ENCODE measurements around the gene SSB.

The SSB gene

DNA sequence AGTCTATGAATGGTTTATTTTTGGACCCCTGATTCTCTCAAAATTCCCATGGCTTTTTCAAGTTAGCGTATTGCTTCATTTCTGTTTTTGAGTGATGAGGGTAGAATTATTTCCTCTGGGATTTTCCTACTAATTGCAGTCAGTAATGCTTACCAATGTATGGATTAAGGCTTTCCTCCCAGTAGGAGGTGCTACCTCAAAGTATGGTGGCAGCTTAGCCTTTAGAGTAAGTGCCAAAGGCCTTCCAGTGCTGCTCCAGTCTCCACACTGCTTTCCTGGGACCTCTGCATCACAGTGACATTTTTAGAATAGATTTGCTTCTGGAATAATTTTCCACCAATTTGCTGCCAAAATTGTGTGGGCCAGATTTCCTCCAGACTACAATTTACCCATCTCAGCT is 16.2 kb upstream of the SSB start:
- TF ChIP-seq FOXA1 (IDR thresholded peaks at IDR 0.05) (no peak), ZNF384 (IDR thresholded peaks at IDR 0.05) (no peak), SP1 (IDR thresholded peaks at IDR 0.05) (no peak), TARDBP (IDR thresholded peaks at IDR 0.05) (no peak), ARNT (IDR thresholded peaks at IDR 0.05) (no peak), LEF1 (IDR thresholded peaks at IDR 0.05; ENCODE audit: borderline replicate concordance) (no peak), SUZ12 (IDR thresholded peaks at IDR 0.05) (no peak)
- TF ChIP-seq, protein P1, sequence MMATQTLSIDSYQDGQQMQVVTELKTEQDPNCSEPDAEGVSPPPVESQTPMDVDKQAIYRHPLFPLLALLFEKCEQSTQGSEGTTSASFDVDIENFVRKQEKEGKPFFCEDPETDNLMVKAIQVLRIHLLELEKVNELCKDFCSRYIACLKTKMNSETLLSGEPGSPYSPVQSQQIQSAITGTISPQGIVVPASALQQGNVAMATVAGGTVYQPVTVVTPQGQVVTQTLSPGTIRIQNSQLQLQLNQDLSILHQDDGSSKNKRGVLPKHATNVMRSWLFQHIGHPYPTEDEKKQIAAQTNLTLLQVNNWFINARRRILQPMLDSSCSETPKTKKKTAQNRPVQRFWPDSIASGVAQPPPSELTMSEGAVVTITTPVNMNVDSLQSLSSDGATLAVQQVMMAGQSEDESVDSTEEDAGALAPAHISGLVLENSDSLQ (IDR thresholded peaks at IDR 0.05) = no peak
- no peak for DNase-seq (ENCODE audit: extremely low spot score)
- POLR2A ChIA-PET = no interaction called here
- CTCF ChIA-PET = no interaction called here

DNA sequence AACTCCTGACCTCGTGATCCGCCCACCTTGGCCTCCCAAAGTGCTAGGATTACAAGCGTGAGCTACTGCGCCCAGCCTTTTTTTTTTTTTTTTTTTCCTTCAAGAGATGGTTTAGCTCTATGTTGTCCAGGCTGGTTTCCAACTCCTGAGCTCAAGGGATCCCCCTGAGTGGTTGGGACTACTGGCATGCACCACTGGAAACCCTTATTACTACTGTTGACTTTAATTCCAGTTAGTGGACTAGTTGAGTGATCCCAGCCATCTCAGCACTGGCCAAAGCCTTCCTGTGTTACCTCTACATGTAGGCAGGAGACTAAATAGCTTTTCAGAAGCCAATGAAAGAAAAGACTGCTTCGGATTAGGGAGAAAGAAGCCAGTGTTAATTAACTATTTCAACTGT is 8.1 kb upstream of the SSB start:
- TF ChIP-seq HDGF (IDR thresholded peaks at IDR 0.05; ENCODE audit: borderline replicate concordance) (no peak), FOXM1 (IDR thresholded peaks at IDR 0.05; ENCODE audit: borderline replicate concordance) (no peak), L3MBTL2 (conservative IDR thresholded peaks at IDR 0.05) (no peak), ELF4 (IDR thresholded peaks at IDR 0.05) (no peak), FOXK2 (IDR thresholded peaks at IDR 0.05) (no peak)
- TF ChIP-seq, protein P1 (IDR thresholded peaks at IDR 0.05) = no peak
- ChIA-PET CTCF (interaction anchor here (0.6 to 1.2 kb wide), 3 partner anchors 16 to 155 kb away, joined by 3 to 5 read pairs (median 5); no protein-coding TSS in a partner anchor), POLR2A (interaction anchor here (1.2 kb wide), 1 partner anchor 8 kb away, joined by 5 read pairs; the partner anchor contains the start of gene SSB)
- no peak for DNase-seq (ENCODE audit: extremely low spot score)

DNA sequence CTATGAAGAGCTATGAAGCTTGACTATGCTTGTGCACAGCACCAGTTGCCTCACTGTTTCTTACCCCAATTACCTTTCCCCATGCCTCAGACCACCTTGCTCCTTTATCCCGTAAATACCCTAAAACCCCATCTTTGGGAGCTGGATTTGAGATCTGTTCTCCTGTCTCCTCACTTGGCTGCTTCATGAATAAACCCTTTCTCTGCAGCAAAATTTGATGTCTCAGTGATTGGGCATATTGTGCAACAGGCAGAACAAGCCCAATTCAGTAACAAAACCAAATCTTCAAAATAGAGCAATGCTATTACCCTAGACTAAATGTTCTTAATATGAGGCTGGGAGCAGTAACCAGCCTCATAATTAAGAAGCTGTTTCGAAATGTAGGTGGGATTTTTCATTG is 3.5 kb upstream of the SSB start:
- CTCF ChIA-PET = no interaction called here
- no peak for TF ChIP-seq NFRKB (IDR thresholded peaks at IDR 0.05)
- TF ChIP-seq, protein P1 (IDR thresholded peaks at IDR 0.05) = no peak
- POLR2A ChIA-PET = interaction anchor here (0.7 to 0.8 kb wide), 2 partner anchors 15 to 331 kb away, joined by 3 read pairs; no protein-coding TSS in a partner anchor
- no peak for DNase-seq (ENCODE audit: extremely low spot score)

DNA sequence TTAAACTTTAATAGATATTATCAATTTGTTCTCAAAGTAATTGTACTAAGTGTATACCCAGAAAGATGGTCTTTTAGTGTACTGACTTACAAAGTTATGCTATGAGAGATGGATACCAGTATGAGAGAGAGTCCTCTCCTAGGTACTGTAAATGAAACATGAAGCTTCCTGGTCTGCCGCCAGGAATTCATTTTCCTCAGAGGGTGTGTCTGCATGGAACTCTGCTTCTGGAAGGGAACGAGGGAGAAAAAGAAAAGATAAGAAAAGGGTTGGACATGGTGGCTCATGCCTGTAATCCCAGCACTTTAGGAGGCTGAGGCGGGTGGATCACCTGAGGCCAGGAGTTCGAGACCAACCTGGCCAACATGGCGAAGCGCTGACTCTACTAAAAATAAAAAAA is 2.2 kb upstream of the SSB start:
- TF ChIP-seq, protein P1 (IDR thresholded peaks at IDR 0.05) = no peak
- POLR2A ChIA-PET = interaction anchor here (0.7 kb wide), 1 partner anchor 264 kb away, joined by 3 read pairs; no protein-coding TSS in a partner anchor
- DNase-seq (ENCODE audit: extremely low spot score) = no peak
- CTCF ChIA-PET = interaction anchor here (0.6 kb wide), 1 partner anchor 857 kb away, joined by 3 read pairs; no protein-coding TSS in a partner anchor

DNA sequence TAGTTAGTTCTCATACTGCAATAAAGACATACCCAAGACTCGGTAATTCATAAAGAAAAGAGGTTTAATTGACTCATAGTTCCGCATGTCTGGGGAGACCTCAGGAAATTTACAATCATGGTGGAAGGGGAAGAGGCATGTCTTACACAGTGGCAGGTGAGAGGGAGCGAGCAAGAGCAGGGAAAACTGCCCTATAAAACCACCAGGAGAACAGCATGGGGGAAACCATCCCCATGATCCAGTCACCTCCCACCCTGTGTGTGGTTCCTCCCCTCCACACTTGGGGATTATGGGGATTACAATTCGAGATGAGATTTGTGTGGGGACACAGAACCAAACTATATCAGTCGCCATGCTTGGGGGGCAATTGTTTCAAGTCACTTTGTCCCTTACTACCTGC is 1.1 kb upstream of the SSB start:
- POLR2A ChIA-PET = no interaction called here
- no peak for DNase-seq (ENCODE audit: extremely low spot score)
- CTCF ChIA-PET = no interaction called here
- TF ChIP-seq NFRKB (IDR thresholded peaks at IDR 0.05) (no peak), TARDBP (IDR thresholded peaks at IDR 0.05) (no peak), FOXM1 (IDR thresholded peaks at IDR 0.05; ENCODE audit: borderline replicate concordance) (no peak), ARNT (IDR thresholded peaks at IDR 0.05) (no peak), ELF4 (IDR thresholded peaks at IDR 0.05) (no peak), BHLHE40 (IDR thresholded peaks at IDR 0.05; ENCODE audit: borderline replicate concordance) (no peak), SUZ12 (IDR thresholded peaks at IDR 0.05) (no peak), L3MBTL2 (conservative IDR thresholded peaks at IDR 0.05) (no peak), FOXK2 (IDR thresholded peaks at IDR 0.05) (no peak), FOXA1 (IDR thresholded peaks at IDR 0.05) (no peak)

DNA sequence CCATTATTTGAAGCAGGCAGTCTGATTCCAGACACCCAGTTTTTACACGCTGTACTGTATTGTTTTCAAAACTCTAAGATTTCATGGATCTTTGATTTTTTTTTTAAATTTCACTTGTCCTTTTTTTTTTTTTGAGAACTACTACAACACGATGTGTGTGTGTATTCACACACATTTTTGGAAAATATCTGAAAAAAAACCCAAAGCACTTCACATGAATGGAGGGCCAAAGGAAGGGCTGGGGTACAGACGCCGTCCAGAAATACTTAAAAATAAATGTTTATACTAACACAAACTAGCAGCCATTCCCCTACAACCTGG is 314 bp upstream of the SSB start:
- CTCF ChIA-PET = no interaction called here
- POLR2A ChIA-PET = interaction anchor here (0.7 to 1.2 kb wide), 6 partner anchors 8 to 289 kb away, joined by 3 to 7 read pairs (median 4); partner anchors contain the start of genes KLHL23, KLHL41 and UBR3
- TF ChIP-seq LEF1 (IDR thresholded peaks at IDR 0.05; ENCODE audit: borderline replicate concordance) = no peak
- DNase-seq (ENCODE audit: extremely low spot score) = no peak

DNA sequence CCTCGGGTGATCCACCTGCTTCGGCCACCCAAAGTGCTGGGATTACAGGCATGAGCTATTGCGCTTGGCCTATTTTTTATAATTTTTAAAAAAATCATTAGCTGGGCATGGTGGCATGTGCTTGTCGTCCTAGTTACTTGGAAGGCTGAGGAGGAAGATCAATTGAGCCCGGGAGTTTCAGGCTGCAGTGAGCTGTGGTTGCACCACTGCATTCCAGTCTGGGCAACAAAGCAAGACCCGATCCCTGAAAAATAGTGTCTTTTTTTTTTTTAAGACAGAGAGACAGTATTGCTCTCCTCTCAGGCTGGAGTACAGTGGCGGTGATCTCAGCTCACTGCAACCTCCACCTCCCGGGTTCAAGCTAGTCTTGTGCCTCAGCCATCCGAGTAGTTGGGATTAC is 4.8 kb downstream of the SSB start:
- TF ChIP-seq NFRKB (IDR thresholded peaks at IDR 0.05) (no peak), TARDBP (IDR thresholded peaks at IDR 0.05) (no peak), ELF4 (IDR thresholded peaks at IDR 0.05) (no peak), SP1 (IDR thresholded peaks at IDR 0.05) (no peak), HDGF (IDR thresholded peaks at IDR 0.05; ENCODE audit: borderline replicate concordance) (no peak), FOXM1 (IDR thresholded peaks at IDR 0.05; ENCODE audit: borderline replicate concordance) (no peak), FOXK2 (IDR thresholded peaks at IDR 0.05) (no peak), ZNF384 (IDR thresholded peaks at IDR 0.05) (no peak), ARNT (IDR thresholded peaks at IDR 0.05) (no peak), CTBP1 (IDR thresholded peaks at IDR 0.05; ENCODE audit: borderline replicate concordance) (no peak), BHLHE40 (IDR thresholded peaks at IDR 0.05; ENCODE audit: borderline replicate concordance) (no peak), SUZ12 (IDR thresholded peaks at IDR 0.05) (no peak), FOXA1 (IDR thresholded peaks at IDR 0.05) (no peak), LEF1 (IDR thresholded peaks at IDR 0.05; ENCODE audit: borderline replicate concordance) (no peak), L3MBTL2 (conservative IDR thresholded peaks at IDR 0.05) (no peak)
- TF ChIP-seq, protein P1 (IDR thresholded peaks at IDR 0.05) = no peak
- ChIA-PET CTCF (interaction anchor here (0.7 kb wide), 1 partner anchor 737 kb away, joined by 3 read pairs; no protein-coding TSS in a partner anchor), POLR2A (no interaction called here)
- no peak for DNase-seq (ENCODE audit: extremely low spot score)

All from HEK293T (cell line).